GM21576 (cell line): ENCODE measurements around the gene FOXO3B.
"Not testable (repeated sequence)": the region's sequence is repeated elsewhere in the genome, so short reads cannot be mapped to it uniquely, and the experiment has no call there.

ENCODE experiments used
- ATAC-seq: cut with Tn5 transposase; IDR thresholded peaks from one replicate; pipeline ENCODE4 v1.9.1; 2021; ENCODE audit warnings: mild to moderate bottlenecking, moderate library complexity; ENCODE audit not compliant: unreplicated experiment

Gene FOXO3B

GRCh38 chr17:18661924-18662624 lies 20.0 kb downstream of the FOXO3B start:
- ATAC-seq: not testable (repeated sequence)

- ATAC-seq: not testable (repeated sequence)
Measured at GRCh38 chr17:18650094-18650493, 32.0 kb downstream of the FOXO3B start.

GRCh38 chr17:18644291-18644690 lies 37.8 kb downstream of the FOXO3B start, which contains the start of gene TBC1D28:
TBC1D28 (minus strand) TSS chr17:18644391; CDS start chr17:18641352, 3,039 bp downstream.
- not testable (repeated sequence) for ATAC-seq

- not testable (repeated sequence) for ATAC-seq
Measured at GRCh38 chr17:18643124-18643523, 39.0 kb downstream of the FOXO3B start.

- not testable (repeated sequence) for ATAC-seq
Measured at GRCh38 chr17:18638357-18638756, 43.8 kb downstream of the FOXO3B start.

- ATAC-seq: not testable (repeated sequence)
Measured at GRCh38 chr17:18636237-18636636, 45.9 kb downstream of the FOXO3B start.

GRCh38 chr17:18635773-18636172 lies 46.3 kb downstream of the FOXO3B start:
- ATAC-seq: not testable (repeated sequence)

- ATAC-seq: not testable (repeated sequence)
Measured at GRCh38 chr17:18634550-18635263, 47.4 kb downstream of the FOXO3B start.
